PC-3 (cell line): ENCODE data around the gene PTBP1.

ENCODE experiments used
- EZH2 ChIP-seq: fragments of 300-600 bp; sonication (generic); IDR thresholded peaks from one replicate; pipeline ENCODE4 v1.6.1; 2017; ENCODE audit warnings: antibody characterized with exemption, mild to moderate bottlenecking, low read length; ENCODE audit not compliant: unreplicated experiment
- TF ChIP-seq, protein P1 (sequence below): fragments of 300-600 bp; sonication (generic); conservative IDR thresholded peaks from 2 replicates; pipeline ENCODE4 v1.5.1; 2017; ENCODE audit warnings: antibody characterized with exemption, low read depth, mild to moderate bottlenecking, low read length

DNA sequence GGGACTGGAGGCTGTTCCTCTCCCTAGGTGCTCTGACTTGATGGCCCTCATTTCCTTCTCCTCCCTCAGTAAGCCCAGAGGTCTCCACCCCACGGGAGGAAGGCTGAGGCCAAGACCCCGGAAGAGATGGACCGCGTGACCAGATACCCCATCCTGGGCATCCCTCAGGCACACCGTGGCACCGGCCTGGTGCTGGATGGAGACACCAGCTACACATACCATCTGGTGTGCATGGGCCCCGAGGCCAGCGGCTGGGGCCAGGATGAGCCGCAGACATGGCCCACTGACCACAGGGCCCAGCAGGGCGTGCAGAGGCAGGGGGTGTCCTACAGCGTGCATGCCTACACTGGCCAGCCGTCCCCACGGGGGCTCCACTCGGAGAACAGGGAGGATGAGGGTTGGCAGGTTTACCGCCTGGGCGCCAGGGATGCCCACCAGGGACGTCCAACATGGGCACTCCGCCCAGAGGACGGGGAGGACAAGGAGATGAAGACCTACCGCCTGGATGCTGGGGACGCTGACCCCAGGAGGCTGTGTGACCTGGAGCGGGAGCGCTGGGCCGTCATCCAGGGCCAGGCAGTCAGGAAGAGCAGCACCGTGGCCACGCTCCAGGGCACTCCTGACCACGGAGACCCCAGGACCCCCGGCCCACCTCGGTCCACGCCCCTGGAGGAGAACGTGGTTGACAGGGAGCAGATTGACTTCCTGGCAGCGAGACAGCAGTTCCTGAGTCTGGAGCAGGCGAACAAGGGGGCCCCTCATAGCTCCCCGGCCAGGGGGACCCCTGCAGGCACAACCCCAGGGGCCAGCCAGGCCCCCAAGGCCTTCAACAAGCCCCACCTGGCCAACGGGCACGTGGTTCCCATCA is 40.2 kb upstream of the PTBP1 start:
- TF ChIP-seq EZH2: no peak
- TF ChIP-seq, protein P1, sequence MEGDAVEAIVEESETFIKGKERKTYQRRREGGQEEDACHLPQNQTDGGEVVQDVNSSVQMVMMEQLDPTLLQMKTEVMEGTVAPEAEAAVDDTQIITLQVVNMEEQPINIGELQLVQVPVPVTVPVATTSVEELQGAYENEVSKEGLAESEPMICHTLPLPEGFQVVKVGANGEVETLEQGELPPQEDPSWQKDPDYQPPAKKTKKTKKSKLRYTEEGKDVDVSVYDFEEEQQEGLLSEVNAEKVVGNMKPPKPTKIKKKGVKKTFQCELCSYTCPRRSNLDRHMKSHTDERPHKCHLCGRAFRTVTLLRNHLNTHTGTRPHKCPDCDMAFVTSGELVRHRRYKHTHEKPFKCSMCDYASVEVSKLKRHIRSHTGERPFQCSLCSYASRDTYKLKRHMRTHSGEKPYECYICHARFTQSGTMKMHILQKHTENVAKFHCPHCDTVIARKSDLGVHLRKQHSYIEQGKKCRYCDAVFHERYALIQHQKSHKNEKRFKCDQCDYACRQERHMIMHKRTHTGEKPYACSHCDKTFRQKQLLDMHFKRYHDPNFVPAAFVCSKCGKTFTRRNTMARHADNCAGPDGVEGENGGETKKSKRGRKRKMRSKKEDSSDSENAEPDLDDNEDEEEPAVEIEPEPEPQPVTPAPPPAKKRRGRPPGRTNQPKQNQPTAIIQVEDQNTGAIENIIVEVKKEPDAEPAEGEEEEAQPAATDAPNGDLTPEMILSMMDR: no peak
